ENCODE data around the gene SEPTIN12. TPM values are rescaled to one million over a fixed set of nuclear protein-coding genes. Genes with fewer than 3 reads are reported as not detected.

Gene SEPTIN12
- total and polyA plus RNA-seq, 2 donors (not counting 3 experiments of a cell fraction or from before 2014, with no cell fraction given) = not detected

DNA sequence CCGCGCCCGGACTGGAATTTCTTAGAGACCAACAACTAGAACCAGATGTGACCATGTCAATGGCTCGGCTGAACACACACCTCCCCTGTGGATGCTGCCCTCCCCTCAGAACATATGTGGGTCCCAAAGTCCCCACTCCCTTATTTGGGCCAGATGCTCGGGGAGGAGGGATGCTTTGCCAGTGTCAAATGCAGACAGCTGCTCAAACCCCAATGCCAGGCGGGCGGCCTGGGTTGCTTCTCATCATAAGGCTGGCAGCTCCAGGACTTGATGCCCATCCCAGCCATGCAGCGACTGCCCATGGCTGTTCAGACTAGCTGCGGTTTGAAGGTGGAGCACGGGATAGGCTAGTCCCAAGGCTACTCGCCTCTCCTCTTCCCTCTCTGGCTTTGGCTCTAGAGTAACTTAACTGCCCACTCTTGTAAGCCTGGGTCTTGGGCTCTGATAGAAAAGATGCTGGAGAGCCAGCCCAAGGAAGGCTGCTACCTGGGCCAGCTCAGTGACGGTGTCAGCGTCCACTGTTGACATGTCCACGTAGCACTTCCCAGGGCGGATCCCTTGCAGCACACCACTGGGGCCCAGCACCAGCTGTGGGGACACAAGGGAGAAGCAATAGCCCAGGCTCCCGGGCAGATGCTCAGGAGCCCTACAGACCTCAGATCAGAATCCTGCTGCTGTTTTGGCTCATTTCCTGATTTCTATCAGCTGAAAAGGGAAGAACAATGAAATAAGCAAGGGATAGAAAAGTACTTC lies 25.3 kb upstream of the SEPTIN12 start:
- TF ChIP-seq EZH2 (IDR thresholded peaks at IDR 0.05; ENCODE audit: borderline replicate concordance, low read depth, low read length, severe bottlenecking) (no peak), POLR2AphosphoS5 (IDR thresholded peaks at IDR 0.05; ENCODE audit: insufficient read depth, low read depth, low read length) (no peak), MYC (IDR thresholded peaks at IDR 0.05; ENCODE audit: low read depth, low read length) (no peak), FOS (IDR thresholded peaks at IDR 0.05; ENCODE audit: borderline replicate concordance, insufficient read depth, low read length) (no peak), POLR2A (IDR thresholded peaks at IDR 0.05; ENCODE audit: low read depth, low read length) (no peak), JUN (IDR thresholded peaks at IDR 0.05; ENCODE audit: borderline replicate concordance, insufficient read depth, insufficient read length, low read depth) (no peak), MAX (IDR thresholded peaks at IDR 0.05; ENCODE audit: insufficient read depth, insufficient read length) (no peak), GATA2 (IDR thresholded peaks at IDR 0.05; ENCODE audit: insufficient read depth, insufficient read length, low read depth, low read length) (no peak), CTCF (IDR thresholded peaks at IDR 0.05; ENCODE audit: extremely low read depth in 1 of 2, insufficient read depth in 1 of 2, low read depth in 1 of 2, low read length in 2 of 2) (no peak)
- BruUV-seq (replicated peaks) = no TSS peak
- no peak overlapping the region for H3K4me3 ChIP-seq (replicated peaks in 1 of 3; ENCODE audit: insufficient read depth in 1 of 3, low read depth in 1 of 3, low read length in 3 of 3)
- H3K79me2 ChIP-seq (ENCODE audit: control insufficient read depth, insufficient read depth, low read length) = no peaks in the 10 kb centered on the region
- no peaks in the 10 kb centered on the region for H3K27me3 ChIP-seq (ENCODE audit: control insufficient read depth in 2 of 2, insufficient read depth in 2 of 2, low read length in 2 of 2)
- no peak for FAIRE-seq
- POLR2A ChIA-PET = no interaction called here
- H3K9me3 ChIP-seq (replicated peaks; ENCODE audit: control insufficient read depth, insufficient read depth, low read length) = no peaks in the 10 kb centered on the region
- H3K9me1 ChIP-seq (replicated peaks; ENCODE audit: control insufficient read depth, extremely low read depth, insufficient read depth, low read length) = no peaks in the 10 kb centered on the region
- intact Hi-C loops (cut with micrococcal nuclease) = no loop called here
- H3K9ac ChIP-seq (replicated peaks; ENCODE audit: extremely low read depth, insufficient read depth, low read length) = no peak overlapping the region
- no peak for DNase-seq (ENCODE audit: low read depth, low spot score)
- H3K4me1 ChIP-seq (ENCODE audit: control insufficient read depth, extremely low read depth, insufficient read depth, low read length) = no peaks in the 10 kb centered on the region
- no peak overlapping the region for H2AFZ ChIP-seq (ENCODE audit: low read depth, low read length)
- no peak overlapping the region for H3K4me2 ChIP-seq (ENCODE audit: insufficient read depth, low read length)
- peaks cover 11 to 36% of the 10 kb centered on the region in 2 experiments for H3K36me3 ChIP-seq (ENCODE audit: control insufficient read depth in 2 of 2, extremely low read depth in 1 of 2, insufficient read depth in 2 of 2, low read length in 2 of 2)
- CTCF ChIA-PET = interaction anchor here (1.0 kb wide), 1 partner anchor 11 kb away, joined by 5 read pairs; no protein-coding TSS in a partner anchor
- H3K27ac ChIP-seq (ENCODE audit: insufficient read depth, low read depth, low read length) = no peak overlapping the region
- dilution Hi-C loops (cut with MboI; ENCODE audit: extremely low pct_ligation_motif_present, low sequenced_read_pairs) = no loop called here
- no peaks in the 10 kb centered on the region for H4K20me1 ChIP-seq (replicated peaks; ENCODE audit: control insufficient read depth, extremely low read depth, insufficient read depth, low read length)

All from endothelial cell of umbilical vein (primary cell).